ENCODE data around the gene CCNT2.
A peak's percentile ranks its signal among the peaks of the same experiment; 100 is the strongest.
"Not testable (repeated sequence)": the region's sequence is repeated elsewhere in the genome, so short reads cannot be mapped to it uniquely, and the experiment has no call there.

The CCNT2 gene

GRCh38 chr2:134919341-134920210, 954 bp downstream of the CCNT2 start:
- peak; percentile 83 for DNase-seq

DNA sequence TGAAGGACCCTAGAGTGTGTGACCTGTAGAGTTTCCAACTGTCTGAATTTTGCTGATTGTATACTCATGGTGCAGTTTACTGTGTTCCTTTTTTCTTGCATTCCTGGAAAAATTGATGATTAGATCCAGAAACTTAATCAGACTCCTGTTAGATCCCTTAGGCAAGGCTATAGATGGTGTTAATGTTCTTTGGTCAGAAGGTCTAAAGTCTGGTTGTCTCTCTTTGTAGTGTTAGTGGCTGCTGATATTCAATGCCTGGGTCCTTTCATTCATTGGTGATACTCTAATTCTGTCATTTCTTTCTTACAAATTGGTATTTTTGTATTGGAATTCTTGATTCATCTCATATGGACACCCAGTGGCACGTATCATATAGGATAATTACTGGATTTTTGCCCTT, 6.3 kb downstream of the CCNT2 start:
- no peak for DNase-seq

DNA sequence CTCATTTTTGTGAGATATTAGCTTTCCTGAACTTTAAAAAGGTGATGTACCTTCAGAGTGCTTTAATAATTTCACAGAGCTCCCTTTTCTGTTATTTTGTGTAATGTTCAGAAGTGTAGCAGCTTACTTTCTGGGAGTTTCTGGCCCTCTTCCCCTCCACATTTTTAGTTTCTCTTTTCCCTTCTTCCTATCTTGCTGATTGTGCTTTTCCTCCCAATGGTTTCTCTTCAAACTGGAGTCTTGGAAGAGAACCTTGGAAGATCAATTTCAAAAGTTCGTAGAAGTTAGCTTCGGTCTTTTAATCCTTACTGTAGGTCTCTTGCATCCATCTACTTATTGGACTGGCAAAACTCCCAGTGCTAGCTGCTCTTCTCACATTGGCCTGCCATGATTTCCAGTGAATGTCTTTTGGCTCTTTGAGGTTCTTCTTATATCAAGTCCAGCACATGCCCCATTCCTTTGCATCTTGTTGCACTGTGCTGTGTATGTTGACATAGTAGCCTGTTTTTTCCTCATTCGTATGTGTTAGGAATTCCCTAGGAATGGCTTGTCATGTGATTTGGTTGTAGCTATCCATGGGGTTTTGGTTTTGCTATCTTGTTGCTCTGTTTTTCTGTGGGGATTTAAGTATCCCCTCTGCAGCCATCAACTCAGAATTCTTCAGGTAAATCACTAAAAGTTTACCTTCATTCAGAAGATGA, 7.8 kb downstream of the CCNT2 start:
- no peak for DNase-seq

DNA sequence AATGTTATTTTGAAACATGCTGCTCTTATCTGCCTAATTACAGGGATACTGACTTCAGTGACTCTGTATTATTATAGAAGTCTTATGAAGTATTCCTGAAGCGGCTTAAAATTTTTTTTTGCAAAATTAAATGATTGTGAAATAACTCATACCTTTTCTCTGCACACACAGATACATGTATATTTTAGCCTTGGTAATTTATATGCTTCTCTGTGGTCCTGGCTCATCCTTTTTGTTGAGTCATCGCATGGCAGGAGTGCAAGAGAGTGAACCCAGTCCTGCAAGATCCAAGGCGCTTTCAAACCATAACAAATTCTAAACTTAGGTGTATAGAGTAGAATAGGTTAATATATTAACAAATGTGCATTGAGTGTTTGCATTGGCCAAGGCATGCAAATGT, 8.6 kb downstream of the CCNT2 start:
- no peak for DNase-seq

GRCh38 chr2:134932864-134933526, 14.4 kb downstream of the CCNT2 start:
- no peak for DNase-seq

DNA sequence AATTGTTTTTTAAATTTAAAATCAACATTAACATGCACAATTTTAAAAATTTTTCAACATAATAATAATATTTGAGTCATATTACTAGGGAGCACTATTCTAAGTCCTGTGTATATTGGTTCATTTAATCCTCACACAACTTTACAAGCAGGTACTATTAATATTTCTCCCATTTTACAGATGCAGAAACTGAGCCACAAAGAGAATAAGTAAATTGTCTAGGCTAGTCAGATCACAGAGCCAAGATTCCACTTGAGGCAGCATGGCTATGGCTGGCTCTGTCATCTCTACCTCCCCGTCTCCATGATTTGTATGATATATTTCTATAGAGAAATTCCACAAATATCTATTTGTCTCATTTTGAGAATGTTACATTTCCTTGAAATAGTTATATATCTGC, 15.1 kb downstream of the CCNT2 start:
- no peak for DNase-seq

GRCh38 chr2:134934150-134934549, 15.5 kb downstream of the CCNT2 start:
- no peak for DNase-seq

GRCh38 chr2:134934641-134935040, 16.0 kb downstream of the CCNT2 start:
- no peak for DNase-seq

DNA sequence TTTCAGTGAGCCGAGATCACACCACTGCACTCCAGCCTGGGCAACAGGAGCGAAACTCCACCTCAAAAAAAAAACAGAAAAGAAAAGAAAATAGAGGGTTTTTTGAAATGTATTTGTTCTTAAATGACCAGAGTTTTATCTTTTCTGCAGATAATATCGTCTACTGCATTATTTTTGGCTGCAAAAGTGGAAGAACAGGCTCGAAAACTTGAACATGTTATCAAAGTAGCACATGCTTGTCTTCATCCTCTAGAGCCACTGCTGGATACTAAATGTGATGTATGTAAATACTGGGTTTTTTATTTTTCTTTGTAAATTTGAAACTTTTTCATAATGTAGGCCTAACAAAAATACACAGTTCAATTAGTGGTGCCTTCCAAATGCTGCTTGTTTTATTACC, 18.1 kb downstream of the CCNT2 start:
- DNase-seq = no peak

DNA sequence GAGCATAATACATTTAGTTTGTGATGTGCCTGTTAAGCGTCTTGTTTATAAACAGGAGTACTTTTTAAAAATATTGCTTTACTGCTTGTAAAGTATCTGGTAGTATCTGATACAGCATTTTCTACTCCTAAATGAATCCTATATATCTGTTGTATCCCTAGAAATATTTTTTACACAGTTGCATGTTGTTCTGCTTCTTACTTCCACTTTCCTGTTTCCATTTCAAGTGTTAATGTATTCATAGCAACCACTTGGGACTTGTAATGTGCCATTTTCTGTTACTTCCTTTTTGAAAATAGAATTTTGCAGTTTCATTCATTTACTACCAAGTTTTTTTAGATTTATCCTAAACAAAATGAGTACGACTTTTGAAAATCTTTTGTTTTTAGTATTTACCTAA, 24.9 kb downstream of the CCNT2 start:
- DNase-seq = no peak

DNA sequence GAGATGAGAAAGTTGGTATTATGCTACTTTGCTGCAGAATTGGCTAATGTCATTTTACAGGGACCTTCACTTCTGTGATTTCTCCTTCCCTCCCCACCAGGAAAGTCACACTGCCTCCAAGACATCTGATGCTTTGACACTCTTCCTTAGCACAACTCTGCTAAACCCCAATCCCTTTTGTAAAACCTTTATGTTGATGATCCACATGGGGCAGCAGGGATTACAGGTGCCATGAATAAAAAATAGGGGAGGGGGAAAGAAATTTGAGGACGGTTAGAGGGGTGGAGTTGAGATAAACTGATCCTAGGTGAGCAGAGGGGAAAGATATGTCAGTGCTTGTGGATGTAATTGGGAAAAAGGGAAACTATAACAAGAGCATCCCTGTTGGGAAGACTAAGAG, 26.4 kb downstream of the CCNT2 start:
- no peak for DNase-seq

DNA sequence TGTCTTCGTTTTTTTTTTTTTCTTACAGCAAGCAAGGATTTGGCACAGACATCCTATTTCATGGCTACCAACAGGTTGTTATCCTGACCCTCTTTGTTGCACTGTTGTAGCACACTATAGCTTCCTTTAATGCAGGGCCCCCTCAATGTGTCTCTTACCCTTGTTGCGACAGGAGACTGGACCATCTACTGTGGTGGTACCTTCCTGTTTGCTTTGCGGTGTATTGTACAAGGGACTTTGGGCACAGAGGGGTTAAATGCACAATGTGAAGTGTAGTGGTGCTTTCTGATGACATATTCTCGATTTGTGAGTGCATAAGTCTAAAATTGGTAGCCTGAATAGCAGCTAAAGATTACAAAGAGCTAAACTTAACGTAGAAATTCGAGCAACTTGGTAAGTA, 27.5 kb downstream of the CCNT2 start:
- DNase-seq = no peak

DNA sequence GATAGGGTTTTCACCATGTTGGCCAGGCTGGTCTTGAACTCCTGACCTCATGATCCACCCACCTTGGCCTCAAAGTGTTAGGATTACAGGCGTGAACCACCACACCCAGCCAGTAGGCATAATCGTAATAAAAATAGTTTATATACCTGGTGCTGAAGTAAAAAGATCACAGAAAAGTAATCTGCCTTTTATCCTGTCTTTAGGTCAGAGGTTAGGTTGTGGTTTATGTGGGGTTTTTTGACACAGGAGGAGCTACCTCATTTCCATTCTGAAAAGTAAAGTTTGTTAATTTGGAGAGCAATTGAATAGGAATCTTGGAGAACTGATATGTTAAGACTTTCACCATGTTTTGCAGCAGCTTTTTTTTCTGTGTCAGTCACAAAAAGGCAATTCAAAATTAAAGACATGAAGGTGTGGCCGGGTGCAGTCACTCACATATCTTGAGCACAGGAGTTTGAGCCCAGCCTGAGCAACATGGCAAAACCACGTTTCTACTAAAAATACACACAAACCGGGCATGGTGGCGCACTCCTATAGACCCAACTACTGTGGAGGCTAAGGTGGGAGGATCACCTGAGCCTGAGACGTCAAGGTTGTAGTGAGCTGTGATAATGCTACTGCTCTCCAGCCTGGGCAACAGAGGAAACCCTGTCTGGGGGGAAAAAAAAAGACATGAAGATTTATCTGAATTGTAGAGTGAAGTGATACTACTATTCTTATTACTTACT, 31.5 kb downstream of the CCNT2 start:
- DNase-seq = no peak

GRCh38 chr2:134950886-134951285, 32.3 kb downstream of the CCNT2 start:
- DNase-seq = no peak

- no peak for DNase-seq
Observed at GRCh38 chr2:134952608-134953007, 34.0 kb downstream of the CCNT2 start.

- DNase-seq = no peak
Observed at GRCh38 chr2:134954065-134954464, 35.4 kb downstream of the CCNT2 start.

- DNase-seq = no peak
Observed at GRCh38 chr2:134955744-134956143, 37.1 kb downstream of the CCNT2 start.

DNA sequence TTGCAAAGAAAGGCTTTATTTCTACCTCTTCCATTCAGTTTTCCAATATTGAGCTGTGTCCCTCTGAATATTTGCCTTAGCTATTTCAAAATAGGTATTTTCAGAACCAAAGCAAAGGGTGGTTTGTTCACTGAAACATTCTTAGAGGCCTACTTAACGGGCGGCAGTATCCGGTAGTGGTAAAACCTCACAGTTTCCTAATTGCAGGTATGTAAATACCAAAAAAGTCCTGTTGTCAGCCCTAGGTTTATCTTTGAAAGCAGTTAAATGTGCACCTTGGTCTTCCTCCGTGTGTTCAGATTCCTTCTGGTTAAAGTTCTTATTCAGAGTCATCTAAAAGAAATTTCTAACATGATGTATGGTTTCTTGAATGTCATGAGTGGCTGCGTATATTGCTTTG, 38.9 kb downstream of the CCNT2 start:
- DNase-seq = no peak

DNA sequence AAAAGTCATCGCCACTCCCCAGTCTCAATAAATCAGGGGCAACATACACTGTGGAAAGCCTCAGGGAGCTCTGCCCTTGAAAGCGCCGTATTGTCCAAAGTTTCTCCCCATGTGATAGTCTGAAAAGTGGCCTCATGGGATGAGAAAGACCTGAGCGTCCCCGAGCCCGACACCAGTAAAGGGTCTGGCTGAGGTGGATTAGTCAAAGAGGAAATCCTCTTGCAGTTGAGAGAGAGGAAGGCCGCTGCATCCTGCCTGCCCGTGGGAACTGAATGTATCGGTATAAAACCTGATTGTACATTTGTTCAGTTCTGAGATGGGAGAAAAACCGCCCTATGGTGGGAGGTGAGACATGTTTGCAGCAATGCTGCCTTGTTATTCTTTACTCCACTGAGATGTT, 48.5 kb downstream of the CCNT2 start:
- DNase-seq = not testable (repeated sequence)

DNA sequence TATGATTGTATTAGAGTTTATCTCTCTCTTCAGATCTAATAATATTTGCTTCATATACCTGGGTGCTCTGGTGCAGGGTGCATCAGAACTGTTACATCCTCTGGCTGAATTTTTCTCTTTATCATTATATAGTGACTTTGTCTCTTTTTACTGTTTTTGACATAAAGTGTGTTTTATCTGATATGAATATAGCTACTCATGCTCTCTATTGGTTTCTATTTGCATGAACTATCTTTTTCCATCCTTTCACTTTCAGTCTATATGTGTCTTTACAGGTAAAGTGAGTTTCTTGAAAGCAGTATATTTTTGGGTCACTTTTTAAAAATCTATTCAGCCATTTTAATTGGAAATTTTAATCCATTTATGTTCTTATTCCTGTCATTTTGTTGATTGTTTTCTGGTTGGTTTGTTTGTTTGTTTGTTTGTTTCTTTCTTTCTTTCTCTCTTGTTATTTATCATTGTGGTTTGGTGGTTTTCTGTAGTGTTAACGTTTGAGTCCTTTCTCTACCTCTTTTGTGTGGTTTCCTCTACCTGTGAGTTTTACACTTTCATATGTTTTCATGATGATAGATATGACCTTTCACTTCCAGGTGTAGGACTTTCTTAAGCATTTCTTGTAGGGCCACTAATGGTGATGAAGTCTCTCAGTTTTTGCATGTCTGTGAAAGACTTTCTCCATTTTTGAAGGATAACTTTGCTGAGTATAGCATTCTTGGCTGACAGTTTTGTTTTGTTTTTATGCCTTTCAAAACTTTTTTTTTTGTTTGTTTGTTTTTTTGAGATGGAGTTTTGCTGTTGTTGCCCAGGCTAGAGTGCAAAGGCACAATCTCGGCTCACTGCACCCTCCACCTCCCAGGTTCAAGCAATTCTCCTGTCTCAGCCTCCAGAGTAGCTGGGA, 54.9 kb downstream of the CCNT2 start:
- DNase-seq = no peak

DNA sequence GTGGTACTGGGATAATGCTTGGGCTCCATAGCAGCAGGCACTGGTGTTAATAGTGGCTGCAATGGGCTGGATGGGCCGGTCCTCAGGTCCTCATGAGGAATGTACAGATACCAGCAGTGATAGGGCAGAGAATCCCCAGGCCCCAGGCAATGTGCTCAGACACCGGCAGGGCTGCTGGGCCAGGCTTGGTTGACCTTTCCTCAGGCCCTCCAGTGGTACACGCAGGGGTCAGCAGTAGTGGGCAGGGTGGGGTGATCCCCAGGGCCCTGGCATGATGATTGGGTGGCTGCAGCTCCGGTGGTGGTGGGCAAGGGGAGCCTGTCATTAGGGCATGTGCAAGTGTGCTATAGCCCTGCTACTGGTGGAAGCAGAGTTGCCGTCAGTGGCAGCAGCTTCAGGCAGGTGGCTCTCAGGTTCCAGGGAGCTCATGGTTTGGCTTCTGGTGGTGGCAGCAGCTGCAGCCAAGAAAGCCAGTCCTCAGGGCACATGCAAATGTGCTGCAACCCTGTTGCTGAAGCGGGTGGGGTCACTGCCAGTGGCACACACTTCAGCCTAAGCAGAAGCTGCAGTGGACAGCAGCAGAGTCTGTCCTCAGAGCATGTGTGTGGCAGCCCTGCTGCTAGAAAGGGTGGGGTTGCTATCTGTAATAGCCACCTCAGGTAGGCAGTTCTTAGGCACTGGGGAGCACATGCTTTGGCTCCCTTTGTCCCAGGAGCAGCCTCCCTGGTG, 56.8 kb downstream of the CCNT2 start:
- no peak for DNase-seq

Measured in activated effector memory CD4-positive, alpha-beta T cell treated with anti-CD3 and anti-CD28 coated beads, Interleukin-2, amount 50 U/mL, for 16 hours (primary cell).